ENCODE data around the gene GGTLC1.
A peak's percentile ranks its signal among the peaks of the same experiment; 100 is the strongest.

GGTLC1 gene

GRCh38 chr20:23938118-23938438 is 50.5 kb downstream of the GGTLC1 start:
- H3K79me2 ChIP-seq (ENCODE audit: low read length) = no peaks in the 10 kb centered on the region
- H3F3A ChIP-seq (ENCODE audit: insufficient read depth, low read length) = no peaks in the 10 kb centered on the region
- H3K9me3 ChIP-seq (replicated peaks; ENCODE audit: insufficient read depth, low read length) = no peaks in the 10 kb centered on the region
- no peak overlapping the region for H2AFZ ChIP-seq (ENCODE audit: low read length)
- no peaks in the 10 kb centered on the region for H3K9me2 ChIP-seq (replicated peaks; ENCODE audit: insufficient read depth, low read length)
- H3K4me3 ChIP-seq (ENCODE audit: low read length) = no peak overlapping the region
- H3K36me3 ChIP-seq (replicated peaks; ENCODE audit: insufficient read depth, low read length) = no peaks in the 10 kb centered on the region
- no peak overlapping the region for H3K9ac ChIP-seq (ENCODE audit: low read length)
- no peak for TF ChIP-seq EZH2 (optimal IDR thresholded peaks at IDR 0.05; ENCODE audit: low read depth, low read length)
- TF ChIP-seq, protein P1, sequence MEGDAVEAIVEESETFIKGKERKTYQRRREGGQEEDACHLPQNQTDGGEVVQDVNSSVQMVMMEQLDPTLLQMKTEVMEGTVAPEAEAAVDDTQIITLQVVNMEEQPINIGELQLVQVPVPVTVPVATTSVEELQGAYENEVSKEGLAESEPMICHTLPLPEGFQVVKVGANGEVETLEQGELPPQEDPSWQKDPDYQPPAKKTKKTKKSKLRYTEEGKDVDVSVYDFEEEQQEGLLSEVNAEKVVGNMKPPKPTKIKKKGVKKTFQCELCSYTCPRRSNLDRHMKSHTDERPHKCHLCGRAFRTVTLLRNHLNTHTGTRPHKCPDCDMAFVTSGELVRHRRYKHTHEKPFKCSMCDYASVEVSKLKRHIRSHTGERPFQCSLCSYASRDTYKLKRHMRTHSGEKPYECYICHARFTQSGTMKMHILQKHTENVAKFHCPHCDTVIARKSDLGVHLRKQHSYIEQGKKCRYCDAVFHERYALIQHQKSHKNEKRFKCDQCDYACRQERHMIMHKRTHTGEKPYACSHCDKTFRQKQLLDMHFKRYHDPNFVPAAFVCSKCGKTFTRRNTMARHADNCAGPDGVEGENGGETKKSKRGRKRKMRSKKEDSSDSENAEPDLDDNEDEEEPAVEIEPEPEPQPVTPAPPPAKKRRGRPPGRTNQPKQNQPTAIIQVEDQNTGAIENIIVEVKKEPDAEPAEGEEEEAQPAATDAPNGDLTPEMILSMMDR (IDR thresholded peaks at IDR 0.05; ENCODE audit: low read length) = no peak
- no peak overlapping the region for H3K27ac ChIP-seq (ENCODE audit: low read length)
- H3K27me3 ChIP-seq (replicated peaks; ENCODE audit: insufficient read depth, low read length) = no peaks in the 10 kb centered on the region
- H3K4me2 ChIP-seq (ENCODE audit: low read depth, low read length) = no peak overlapping the region
- no peaks in the 10 kb centered on the region for H4K20me1 ChIP-seq (ENCODE audit: insufficient read depth, low read length)
- no peaks in the 10 kb centered on the region for H3K4me1 ChIP-seq (ENCODE audit: low read length)
- no peak for DNase-seq

- Histone ChIP-seq H3K9ac (ENCODE audit: low read length) (no peak overlapping the region), H3K4me1 (ENCODE audit: low read length) (no peaks in the 10 kb centered on the region), H3K9me2 (replicated peaks; ENCODE audit: insufficient read depth, low read length) (no peaks in the 10 kb centered on the region), H3K36me3 (replicated peaks; ENCODE audit: insufficient read depth, low read length) (no peaks in the 10 kb centered on the region), H3K79me2 (ENCODE audit: low read length) (no peaks in the 10 kb centered on the region), H3F3A (ENCODE audit: insufficient read depth, low read length) (no peaks in the 10 kb centered on the region), H4K20me1 (ENCODE audit: insufficient read depth, low read length) (no peaks in the 10 kb centered on the region), H3K4me2 (ENCODE audit: low read depth, low read length) (no peak overlapping the region), H3K27ac (ENCODE audit: low read length) (no peak overlapping the region), H3K9me3 (replicated peaks; ENCODE audit: insufficient read depth, low read length) (no peaks in the 10 kb centered on the region), H3K4me3 (ENCODE audit: low read length) (no peak overlapping the region), H2AFZ (ENCODE audit: low read length) (no peak overlapping the region), H3K27me3 (replicated peaks; ENCODE audit: insufficient read depth, low read length) (no peaks in the 10 kb centered on the region)
- TF ChIP-seq EZH2 (optimal IDR thresholded peaks at IDR 0.05; ENCODE audit: low read depth, low read length) (no peak), EZH2phosphoT487 (IDR thresholded peaks at IDR 0.05; ENCODE audit: low read length) (no peak)
- TF ChIP-seq, protein P1 (IDR thresholded peaks at IDR 0.05; ENCODE audit: low read length) = peak; percentile 80
- peak; percentile 69 for DNase-seq
Observed at GRCh38 chr20:23937303-23938117, 51.1 kb downstream of the GGTLC1 start.

All from MM.1S (cell line).